ENCODE measurements around the gene SDE2.
"Not testable (repeated sequence)": the region's sequence is repeated elsewhere in the genome, so short reads cannot be mapped to it uniquely, and the experiment has no call there.

The SDE2 gene

DNA sequence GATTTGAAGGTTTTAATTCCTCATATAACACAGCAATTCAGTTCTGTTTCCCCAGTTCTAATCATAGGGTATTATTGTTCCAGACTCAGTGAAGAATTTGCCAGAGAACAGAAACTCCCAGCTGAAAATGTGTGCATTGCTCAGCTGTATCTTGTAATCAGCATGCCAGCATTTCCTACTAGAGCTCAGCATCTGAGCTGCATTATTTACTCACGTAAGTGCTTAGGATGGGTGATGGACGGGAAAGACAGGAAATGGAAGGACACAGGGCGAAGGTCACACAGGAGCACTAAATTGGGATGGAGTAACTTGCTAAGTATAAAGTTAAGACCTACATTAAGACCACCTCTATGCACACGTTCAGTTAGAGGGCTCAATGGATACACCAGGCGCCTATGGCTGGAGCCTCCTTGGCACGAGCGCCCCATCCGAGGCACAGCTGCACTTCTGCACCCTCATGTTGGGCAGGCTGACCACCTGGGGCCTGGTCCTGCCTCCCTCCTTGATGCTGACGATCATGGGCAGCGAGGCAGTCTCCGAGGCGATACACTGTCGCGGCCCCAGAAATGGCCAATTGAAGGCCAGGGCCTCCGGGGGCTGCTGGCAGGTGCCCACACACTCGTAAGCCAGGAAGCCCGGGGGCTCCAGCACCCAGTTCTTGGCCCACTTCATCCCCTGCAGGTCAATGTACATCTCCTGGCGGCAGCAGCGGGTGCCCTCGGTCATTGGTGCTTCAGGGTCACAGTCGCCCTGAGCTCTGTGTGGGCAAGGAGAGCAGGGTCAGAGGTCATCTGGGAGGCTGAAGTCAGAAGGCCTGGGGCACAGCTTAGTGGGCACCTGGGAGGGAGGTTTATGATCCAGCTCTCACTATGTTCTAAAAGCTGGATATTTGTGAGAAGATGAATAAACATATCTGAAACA, 61.8 kb downstream of the SDE2 start:
- Histone ChIP-seq H3K79me2 (ENCODE audit: insufficient read depth, low read length) (no peaks in the 10 kb centered on the region), H3K36me3 (ENCODE audit: low read length) (no peaks in the 10 kb centered on the region), H3K9me3 (ENCODE audit: insufficient read depth, low read length) (no peaks in the 10 kb centered on the region), H3K4me3 (ENCODE audit: insufficient read depth, low read length, poor library complexity, severe bottlenecking) (no peak overlapping the region), H3K27me3 (ENCODE audit: low read length) (no peaks in the 10 kb centered on the region), H3K4me2 (ENCODE audit: low read depth, low read length, poor library complexity, severe bottlenecking) (no peak overlapping the region), H3K9ac (ENCODE audit: low read length) (no peak overlapping the region), H3F3A (ENCODE audit: insufficient read depth) (no peaks in the 10 kb centered on the region; the same call in 1 of the 2 replicates), H4K20me1 (ENCODE audit: low read depth, low read length) (no peaks in the 10 kb centered on the region), H3K27ac (ENCODE audit: low read depth, low read length) (no peak overlapping the region), H2AFZ (ENCODE audit: low read depth, low read length, severe bottlenecking) (no peak overlapping the region), H3K9me2 (replicated peaks; ENCODE audit: insufficient read depth, low read length) (no peaks in the 10 kb centered on the region)
- TF ChIP-seq, protein P1, sequence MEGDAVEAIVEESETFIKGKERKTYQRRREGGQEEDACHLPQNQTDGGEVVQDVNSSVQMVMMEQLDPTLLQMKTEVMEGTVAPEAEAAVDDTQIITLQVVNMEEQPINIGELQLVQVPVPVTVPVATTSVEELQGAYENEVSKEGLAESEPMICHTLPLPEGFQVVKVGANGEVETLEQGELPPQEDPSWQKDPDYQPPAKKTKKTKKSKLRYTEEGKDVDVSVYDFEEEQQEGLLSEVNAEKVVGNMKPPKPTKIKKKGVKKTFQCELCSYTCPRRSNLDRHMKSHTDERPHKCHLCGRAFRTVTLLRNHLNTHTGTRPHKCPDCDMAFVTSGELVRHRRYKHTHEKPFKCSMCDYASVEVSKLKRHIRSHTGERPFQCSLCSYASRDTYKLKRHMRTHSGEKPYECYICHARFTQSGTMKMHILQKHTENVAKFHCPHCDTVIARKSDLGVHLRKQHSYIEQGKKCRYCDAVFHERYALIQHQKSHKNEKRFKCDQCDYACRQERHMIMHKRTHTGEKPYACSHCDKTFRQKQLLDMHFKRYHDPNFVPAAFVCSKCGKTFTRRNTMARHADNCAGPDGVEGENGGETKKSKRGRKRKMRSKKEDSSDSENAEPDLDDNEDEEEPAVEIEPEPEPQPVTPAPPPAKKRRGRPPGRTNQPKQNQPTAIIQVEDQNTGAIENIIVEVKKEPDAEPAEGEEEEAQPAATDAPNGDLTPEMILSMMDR (IDR thresholded peaks at IDR 0.05; ENCODE audit: insufficient read depth, low read length, poor library complexity, severe bottlenecking) = no peak
- TF ChIP-seq EZH2phosphoT487 (conservative IDR thresholded peaks at IDR 0.05; ENCODE audit: low read length) = no peak

DNA sequence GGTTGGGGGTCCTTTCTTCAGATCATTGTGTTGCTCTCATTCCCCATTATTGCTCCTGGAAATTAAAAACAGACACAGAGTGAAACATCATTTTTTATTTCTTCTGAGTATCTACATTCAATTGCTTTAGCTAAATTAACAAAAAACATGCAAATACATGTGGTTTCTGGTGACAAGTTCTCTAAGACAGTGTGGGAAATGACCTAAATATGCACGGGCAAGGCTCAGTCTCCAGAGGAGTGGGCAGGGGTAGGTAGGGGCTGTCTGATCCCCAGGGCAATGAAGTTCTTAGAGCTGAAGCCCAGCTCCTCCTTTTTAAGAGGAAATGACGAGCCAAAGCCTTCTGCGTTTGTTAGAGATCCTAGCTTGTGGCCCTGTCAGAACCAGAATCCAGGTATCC, 62.6 kb downstream of the SDE2 start:
- Histone ChIP-seq H4K20me1 (ENCODE audit: low read depth, low read length) (no peaks in the 10 kb centered on the region), H3F3A (ENCODE audit: insufficient read depth) (no peaks in the 10 kb centered on the region; the same call in 1 of the 2 replicates), H3K27me3 (ENCODE audit: low read length) (no peaks in the 10 kb centered on the region), H3K9ac (ENCODE audit: low read length) (no peak overlapping the region), H3K4me3 (ENCODE audit: insufficient read depth, low read length, poor library complexity, severe bottlenecking) (no peak overlapping the region), H2AFZ (ENCODE audit: low read depth, low read length, severe bottlenecking) (no peak overlapping the region), H3K4me2 (ENCODE audit: low read depth, low read length, poor library complexity, severe bottlenecking) (no peak overlapping the region), H3K36me3 (ENCODE audit: low read length) (no peaks in the 10 kb centered on the region), H3K79me2 (ENCODE audit: insufficient read depth, low read length) (no peaks in the 10 kb centered on the region), H3K9me3 (ENCODE audit: insufficient read depth, low read length) (no peaks in the 10 kb centered on the region), H3K27ac (ENCODE audit: low read depth, low read length) (no peak overlapping the region), H3K9me2 (replicated peaks; ENCODE audit: insufficient read depth, low read length) (no peaks in the 10 kb centered on the region)
- TF ChIP-seq, protein P1 (IDR thresholded peaks at IDR 0.05; ENCODE audit: insufficient read depth, low read length, poor library complexity, severe bottlenecking) = no peak
- TF ChIP-seq EZH2phosphoT487 (conservative IDR thresholded peaks at IDR 0.05; ENCODE audit: low read length) = no peak

DNA sequence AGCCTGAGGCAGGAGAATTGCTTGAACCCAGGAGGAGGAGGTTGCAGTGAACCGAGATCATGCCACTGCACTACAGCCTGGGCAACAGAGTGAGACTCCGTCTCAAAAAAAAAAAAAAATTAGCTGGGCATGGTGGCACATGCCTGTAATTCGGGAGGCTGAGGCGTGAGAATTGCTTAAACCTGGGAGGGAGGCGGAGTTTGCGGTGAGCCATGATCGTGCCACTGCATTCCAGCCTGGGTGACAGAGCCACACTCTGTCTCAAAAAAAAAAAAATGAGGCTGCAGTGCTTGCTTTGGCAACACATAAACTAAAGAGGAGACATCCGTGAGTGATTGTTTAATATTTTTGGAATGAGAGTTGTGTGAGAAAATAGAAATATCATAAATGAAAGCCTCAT, 63.1 kb downstream of the SDE2 start:
- not testable (repeated sequence) for H3K9ac ChIP-seq (ENCODE audit: low read length); H4K20me1 ChIP-seq (ENCODE audit: low read depth, low read length); H3K27me3 ChIP-seq (ENCODE audit: low read length); H2AFZ ChIP-seq (ENCODE audit: low read depth, low read length, severe bottlenecking); H3K36me3 ChIP-seq (ENCODE audit: low read length); H3K4me2 ChIP-seq (ENCODE audit: low read depth, low read length, poor library complexity, severe bottlenecking); H3K9me2 ChIP-seq (replicated peaks; ENCODE audit: insufficient read depth, low read length); H3K27ac ChIP-seq (ENCODE audit: low read depth, low read length); H3F3A ChIP-seq (ENCODE audit: insufficient read depth); H3K79me2 ChIP-seq (ENCODE audit: insufficient read depth, low read length); H3K4me3 ChIP-seq (ENCODE audit: insufficient read depth, low read length, poor library complexity, severe bottlenecking); H3K9me3 ChIP-seq (ENCODE audit: insufficient read depth, low read length)

DNA sequence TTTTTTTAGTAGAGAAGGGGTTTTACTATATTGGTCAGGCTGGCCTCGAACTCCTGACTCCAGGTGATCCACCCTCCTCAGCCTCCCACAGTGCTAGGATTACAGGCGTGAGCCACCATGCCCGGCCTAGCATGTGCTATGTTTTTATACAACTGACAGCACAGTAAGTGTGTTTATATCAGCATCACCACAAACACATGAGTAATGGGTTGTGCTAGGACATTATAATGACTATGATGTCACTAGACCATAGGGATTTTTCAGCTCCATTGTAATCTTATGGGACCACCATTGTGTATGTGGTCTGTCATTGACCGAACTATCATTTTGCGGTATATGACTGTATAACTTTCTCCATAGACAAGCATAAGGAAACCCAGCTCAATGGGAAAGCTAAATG, 64.4 kb downstream of the SDE2 start:
- no peaks in the 10 kb centered on the region for H3K9me2 ChIP-seq (replicated peaks; ENCODE audit: insufficient read depth, low read length)
- no peak overlapping the region for H3K4me2 ChIP-seq (ENCODE audit: low read depth, low read length, poor library complexity, severe bottlenecking)
- no peak overlapping the region for H3K4me3 ChIP-seq (ENCODE audit: insufficient read depth, low read length, poor library complexity, severe bottlenecking)
- H3K9me3 ChIP-seq (ENCODE audit: insufficient read depth, low read length) = no peaks in the 10 kb centered on the region
- H3K79me2 ChIP-seq (ENCODE audit: insufficient read depth, low read length) = no peaks in the 10 kb centered on the region
- H3K27me3 ChIP-seq (ENCODE audit: low read length) = no peaks in the 10 kb centered on the region
- no peak overlapping the region for H3K27ac ChIP-seq (ENCODE audit: low read depth, low read length)
- no peaks in the 10 kb centered on the region for H3F3A ChIP-seq (ENCODE audit: insufficient read depth)
- no peak overlapping the region for H2AFZ ChIP-seq (ENCODE audit: low read depth, low read length, severe bottlenecking)
- H3K9ac ChIP-seq (ENCODE audit: low read length) = no peak overlapping the region
- TF ChIP-seq EZH2phosphoT487 (conservative IDR thresholded peaks at IDR 0.05; ENCODE audit: low read length) = no peak
- TF ChIP-seq, protein P1 (IDR thresholded peaks at IDR 0.05; ENCODE audit: insufficient read depth, low read length, poor library complexity, severe bottlenecking) = no peak
- H3K36me3 ChIP-seq (ENCODE audit: low read length) = no peaks in the 10 kb centered on the region
- H4K20me1 ChIP-seq (ENCODE audit: low read depth, low read length) = no peaks in the 10 kb centered on the region
